Kidney (tissue), 14 donors: ENCODE measurements around the gene ADGRG2. TPM values are rescaled to one million over a fixed set of nuclear protein-coding genes. Genes with fewer than 3 reads are reported as not detected.

Experiments used
- DNase-seq, 5 donors: peaks; one replicate each; pipeline ENCODE4 v3.0.0-alpha.2; 2013 to 2020
- FAIRE-seq: peaks from 2 replicates; lab custom pipeline; 2012; peaks lifted over from hg19 to GRCh38; lab: Jason Lieb, UNC
- H3K27ac ChIP-seq, 2 donors: one replicate each; pipeline ENCODE4 v1.7.0; 2013; ENCODE audit warnings: low read depth in 2 of 2, low read length in 2 of 2, inconsistent platforms in 1 of 2
- H3K27me3 ChIP-seq: one replicate; pipeline ENCODE4 v1.7.1; 2013; ENCODE audit warnings: low read length, inconsistent platforms; ENCODE audit not compliant: control insufficient read depth, insufficient read depth
- H3K36me3 ChIP-seq, 3 donors: one replicate each; pipeline versions ENCODE4 v1.7.0 to v1.7.1; 2013; ENCODE audit warnings: low read length in 3 of 3, control low read depth in 1 of 3, inconsistent platforms in 1 of 3; ENCODE audit not compliant: insufficient read depth in 3 of 3, control insufficient read depth in 2 of 3
- H3K4me1 ChIP-seq, 3 donors: one replicate each; pipeline versions ENCODE4 v1.7.0 to v1.7.1; 2013; ENCODE audit warnings: low read length in 3 of 3, inconsistent platforms in 1 of 3, low read depth in 1 of 3; ENCODE audit not compliant: control insufficient read depth in 2 of 3, insufficient read depth in 2 of 3
- H3K4me3 ChIP-seq, 3 donors: one replicate each; pipeline versions ENCODE4 v1.7.0 to v1.8.1; 2013; ENCODE audit warnings: low read length in 3 of 3, control low read depth in 1 of 3, inconsistent platforms in 1 of 3
- H3K9ac ChIP-seq, 3 donors: one replicate each; pipeline versions ENCODE4 v1.7.0 to v1.7.1; 2013; ENCODE audit warnings: low read length in 3 of 3, control low read depth in 1 of 3, inconsistent platforms in 1 of 3
- H3K9me3 ChIP-seq, 3 donors: one replicate each; pipeline versions ENCODE4 v1.7.0 to v1.7.1; 2013; ENCODE audit warnings: low read length in 3 of 3, control low read depth in 1 of 3, inconsistent platforms in 1 of 3; ENCODE audit not compliant: control insufficient read depth in 2 of 3, insufficient read depth in 1 of 3
- CTCF ChIP-seq: IDR thresholded peaks from 3 replicates; pipeline ENCODE4 v1.5.1; 2012; ENCODE audit warnings: mild to moderate bottlenecking, moderate library complexity, borderline replicate concordance; ENCODE audit not compliant: insufficient read depth; ENCODE audit errors: extremely low read depth
- intact Hi-C: fragments of 100-400 bp; cut with DNase I; formaldehyde crosslinking; loops from one replicate; pipeline ENCODE4 v1.11.1; 2022
- polyA plus RNA-seq: library from polyadenylated mRNA; stranded (reverse); fragments of 350-450 nt; fragmentation: Illumina TruSeq; extraction: RNeasy Lipid Tissue Mini Kit (QIAGEN cat#74804); gene quantifications from one replicate; pipeline ENCODE4 v1.2.3, GENCODE V29; 2014; ENCODE audit warnings: low read depth, low replicate concordance; ENCODE audit not compliant: insufficient read depth
- total RNA-seq: library from RNA; stranded (reverse); fragmentation: NEBNext Ultra II Directional; extraction: Animal tissue kit (Norgen Biotek cat#: 25700); gene quantifications from one replicate; pipeline ENCODE4 v1.2.1, GENCODE V29; 2021
- donor health status: control.
- donor health status: control.
- donor health status: control.
- donor health status: control.
- donor health status: control.
- donor health status: DM: yes; HTN: yes; CAD: no.
- donor health status: Normal renal cell carcinoma (clear cell type).

ADGRG2 gene
- total and polyA plus RNA-seq, 2 donors from 2014 or later = 1.2 TPM; not detected in 1

- intact Hi-C loops = no loop called here
- Histone ChIP-seq H3K4me1 (no peaks in the 10 kb centered on the region), H3K27me3 (no peaks in the 10 kb centered on the region), H3K9me3 (no peaks in the 10 kb centered on the region), H3K9ac (no peak overlapping the region), H3K36me3 (no peaks in the 10 kb centered on the region), H3K27ac (no peak overlapping the region), H3K4me3 (no peak overlapping the region)
- DNase-seq (no peak), FAIRE-seq (no peak)
- TF ChIP-seq CTCF = no peak
Measured at GRCh38 chrX:19133231-19133630, 11.0 kb upstream of the ADGRG2 start.

GRCh38 chrX:19130628-19131027 is 8.4 kb upstream of the ADGRG2 start:
- FAIRE-seq = no peak
- H3K4me1 ChIP-seq = no peaks in the 10 kb centered on the region
- H3K9me3 ChIP-seq = no peaks in the 10 kb centered on the region
- no peak overlapping the region for H3K9ac ChIP-seq
- H3K27me3 ChIP-seq = no peaks in the 10 kb centered on the region
- no peak for TF ChIP-seq CTCF
- no peak for DNase-seq
- no peaks in the 10 kb centered on the region for H3K36me3 ChIP-seq
- no peak overlapping the region for H3K4me3 ChIP-seq
- no peak overlapping the region for H3K27ac ChIP-seq
- intact Hi-C loops = no loop called here

GRCh38 chrX:19129694-19130093 is 7.4 kb upstream of the ADGRG2 start:
- TF ChIP-seq CTCF = no peak
- Histone ChIP-seq H3K27me3 (peaks cover 2% of the 10 kb centered on the region), H3K36me3 (no peaks in the 10 kb centered on the region), H3K4me3 (no peak overlapping the region), H3K9ac (no peak overlapping the region), H3K4me1 (no peaks in the 10 kb centered on the region), H3K9me3 (no peaks in the 10 kb centered on the region), H3K27ac (no peak overlapping the region)
- no peak for FAIRE-seq
- intact Hi-C loops = no loop called here
- no peak for DNase-seq

- intact Hi-C loops = no loop called here
- Histone ChIP-seq H3K4me1 (no peaks in the 10 kb centered on the region), H3K9ac (no peak overlapping the region), H3K27me3 (peaks cover 8% of the 10 kb centered on the region), H3K27ac (no peak overlapping the region), H3K36me3 (no peaks in the 10 kb centered on the region), H3K9me3 (no peaks in the 10 kb centered on the region), H3K4me3 (no peak overlapping the region)
- DNase-seq = peak in 2 of 5 donors; percentile 23 to 44
- no peak for FAIRE-seq
- TF ChIP-seq CTCF = no peak
Measured at GRCh38 chrX:19127649-19128168, 5.4 kb upstream of the ADGRG2 start.
